BLaER1 treated with 17β-estradiol and CSF1 and Interleukin-3, amounts not matched to agents 10 nM and 100 nM (cell line): ENCODE results near the gene PARP1.

Experiments used
- H3K27ac ChIP-seq, 11 experiments: shearing (Covaris generic); formaldehyde crosslinking; 2 replicates each; pipeline ENCODE4 v1.8.1; 2022
- H3K27me3 ChIP-seq, 11 experiments: shearing (Covaris generic); formaldehyde crosslinking; 2 replicates each; pipeline ENCODE4 v1.8.1; 2022
- H3K36me3 ChIP-seq, 11 experiments: shearing (Covaris generic); formaldehyde crosslinking; 2 replicates each; pipeline ENCODE4 v1.8.1; 2022
- H3K4me1 ChIP-seq, 10 experiments: shearing (Covaris generic); formaldehyde crosslinking; 2 replicates each; pipeline ENCODE4 v1.8.1; 2022
- H3K4me2 ChIP-seq, 11 experiments: shearing (Covaris generic); formaldehyde crosslinking; 2 replicates each; pipeline ENCODE4 v1.8.1; 2022
- H3K4me3 ChIP-seq, 10 experiments: shearing (Covaris generic); formaldehyde crosslinking; 2 replicates each; pipeline ENCODE4 v1.8.1; 2022
- H3K9ac ChIP-seq, 11 experiments: shearing (Covaris generic); formaldehyde crosslinking; 2 replicates each; pipeline ENCODE4 v1.8.1; 2022
- H3K9me3 ChIP-seq, 11 experiments: shearing (Covaris generic); formaldehyde crosslinking; replicated peaks in 1 of 11; 2 replicates each; pipeline ENCODE4 v1.8.1; 2022
- H4K20me1 ChIP-seq, 11 experiments: shearing (Covaris generic); formaldehyde crosslinking; 2 replicates each; pipeline ENCODE4 v1.8.1; 2022
- Cebpa-rat ChIP-seq, 11 experiments: shearing (Covaris generic); IDR thresholded peaks; 2 replicates each; pipeline ENCODE4 v1.8.1; 2022

PARP1 gene

GRCh38 chr1:226405411-226405988 lies 2.4 kb downstream of the PARP1 start:
- Histone ChIP-seq H3K27ac (peak overlapping the region; percentile 20 to 93 (median 87); a peak in 21 of 22 replicates), H3K4me2 (peak overlapping the region; percentile 92 to 99 (median 97)), H4K20me1 (peaks cover 46 to 66% (median 55%) of the 10 kb centered on the region in 11 experiments), H3K4me3 (peak overlapping the region; percentile 72 to 88 (median 78)), H3K36me3 (peaks cover 17 to 26% (median 25%) of the 10 kb centered on the region in 11 experiments), H3K9me3 (no peaks in the 10 kb centered on the region), H3K27me3 (no peaks in the 10 kb centered on the region), H3K9ac (peak overlapping the region; percentile 78 to 91 (median 88)), H3K4me1 (peaks cover 55 to 67% (median 63%) of the 10 kb centered on the region in 10 experiments)
- peak in 1 of 11 experiments; percentile 57; a peak in 1 of 22 replicates for TF ChIP-seq Cebpa-rat (IDR thresholded peaks at IDR 0.05)

- peak overlapping the region; percentile 72 to 88 (median 78); a peak in 19 of 20 replicates for H3K4me3 ChIP-seq
These were observed 3.0 kb downstream of the PARP1 start for GRCh38 chr1:226404904-226405222.

GRCh38 chr1:226404063-226404903 lies 3.6 kb downstream of the PARP1 start:
- no peak for TF ChIP-seq Cebpa-rat (IDR thresholded peaks at IDR 0.05)
- 0 out of 22 replicates have a peak, but pooled peaks cover 0 to 2% (median 0%) of the 10 kb centered on the region in 11 experiments for H3K9me3 ChIP-seq
- peaks cover 29 to 39% (median 37%) of the 10 kb centered on the region in 11 experiments for H3K36me3 ChIP-seq
- H3K9ac ChIP-seq = peak overlapping the region; percentile 78 to 91 (median 88)
- peaks cover 55 to 74% (median 64%) of the 10 kb centered on the region in 10 experiments for H3K4me1 ChIP-seq
- H4K20me1 ChIP-seq = peaks cover 58 to 79% (median 67%) of the 10 kb centered on the region in 11 experiments
- peak overlapping the region in 9 of 11 experiments; percentile 81 to 93 (median 90); a peak in 18 of 22 replicates for H3K27ac ChIP-seq
- H3K4me2 ChIP-seq = peak overlapping the region; percentile 92 to 99 (median 97)
- H3K27me3 ChIP-seq = no peaks in the 10 kb centered on the region
- peak overlapping the region; percentile 72 to 88 (median 78); a peak in 16 of 20 replicates for H3K4me3 ChIP-seq

More at GRCh38 chr1:226404904-226405222, 3.0 kb downstream of the PARP1 start:
- peaks cover 52 to 73% (median 61%) of the 10 kb centered on the region in 11 experiments for H4K20me1 ChIP-seq
- peak overlapping the region in 10 of 11 experiments; percentile 66 to 93 (median 88); a peak in 20 of 22 replicates for H3K27ac ChIP-seq
- H3K36me3 ChIP-seq = peaks cover 24 to 33% (median 31%) of the 10 kb centered on the region in 11 experiments
- TF ChIP-seq Cebpa-rat (IDR thresholded peaks at IDR 0.05) = no peak
- H3K27me3 ChIP-seq = no peaks in the 10 kb centered on the region
- peaks cover 55 to 71% (median 64%) of the 10 kb centered on the region in 10 experiments for H3K4me1 ChIP-seq
- H3K9me3 ChIP-seq = no peaks in the 10 kb centered on the region
- H3K4me2 ChIP-seq = peak overlapping the region; percentile 92 to 99 (median 97)
- peak overlapping the region; percentile 78 to 91 (median 88) for H3K9ac ChIP-seq

GRCh38 chr1:226403201-226404034 lies 4.5 kb downstream of the PARP1 start:
- TF ChIP-seq Cebpa-rat (IDR thresholded peaks at IDR 0.05) = no peak
- H3K4me1 ChIP-seq = peaks cover 54 to 77% (median 61%) of the 10 kb centered on the region in 10 experiments
- H4K20me1 ChIP-seq = peaks cover 66 to 87% (median 75%) of the 10 kb centered on the region in 11 experiments
- peak overlapping the region in 10 of 11 experiments; percentile 18 to 93 (median 88); a peak in 19 of 22 replicates for H3K27ac ChIP-seq
- 0 out of 22 replicates have a peak, but pooled peaks cover 0 to 2% (median 0%) of the 10 kb centered on the region in 11 experiments for H3K9me3 ChIP-seq
- peak overlapping the region in 10 of 11 experiments; percentile 28 to 91 (median 88); a peak in 18 of 22 replicates for H3K9ac ChIP-seq
- H3K36me3 ChIP-seq = peaks cover 38 to 47% (median 46%) of the 10 kb centered on the region in 11 experiments
- no peaks in the 10 kb centered on the region for H3K27me3 ChIP-seq
- peak overlapping the region; percentile 92 to 99 (median 97) for H3K4me2 ChIP-seq
- peak overlapping the region in 8 of 10 experiments; percentile 72 to 88 (median 78); a peak in 15 of 20 replicates for H3K4me3 ChIP-seq

GRCh38 chr1:226402739-226403165 lies 5.1 kb downstream of the PARP1 start:
- Histone ChIP-seq H4K20me1 (peaks cover 73 to 94% (median 81%) of the 10 kb centered on the region in 11 experiments), H3K9me3 (0 out of 22 replicates have a peak, but pooled peaks cover 0 to 2% (median 0%) of the 10 kb centered on the region in 11 experiments), H3K4me1 (peaks cover 52 to 79% (median 59%) of the 10 kb centered on the region in 10 experiments), H3K36me3 (peaks cover 44 to 54% (median 52%) of the 10 kb centered on the region in 11 experiments), H3K9ac (peak overlapping the region in 9 of 11 experiments; percentile 17 to 91 (median 88); a peak in 17 of 22 replicates), H3K27me3 (no peaks in the 10 kb centered on the region), H3K4me2 (peak overlapping the region; percentile 92 to 99 (median 97)), H3K27ac (peak overlapping the region in 10 of 11 experiments; percentile 18 to 93 (median 88); a peak in 19 of 22 replicates), H3K4me3 (peak overlapping the region in 7 of 10 experiments; percentile 20 to 88 (median 76); a peak in 8 of 20 replicates)
- no peak for TF ChIP-seq Cebpa-rat (IDR thresholded peaks at IDR 0.05)

GRCh38 chr1:226401355-226402303 lies 6.3 kb downstream of the PARP1 start:
- Histone ChIP-seq H3K9ac (peak overlapping the region in 3 of 11 experiments; percentile 11 to 90 (median 89); a peak in 2 of 22 replicates), H3K27me3 (no peaks in the 10 kb centered on the region), H3K4me2 (peak overlapping the region; percentile 92 to 99 (median 97)), H4K20me1 (peaks cover 84 to 100% (median 92%) of the 10 kb centered on the region in 11 experiments), H3K27ac (peak overlapping the region in 8 of 11 experiments; percentile 81 to 93 (median 90); a peak in 10 of 22 replicates), H3K4me3 (peak overlapping the region in 2 of 10 experiments; percentile 7 to 30; a peak in 2 of 20 replicates), H3K36me3 (peaks cover 55 to 65% (median 64%) of the 10 kb centered on the region in 11 experiments), H3K4me1 (peaks cover 51 to 79% (median 57%) of the 10 kb centered on the region in 10 experiments), H3K9me3 (0 out of 22 replicates have a peak, but pooled peaks cover 0 to 2% (median 0%) of the 10 kb centered on the region in 11 experiments)
- TF ChIP-seq Cebpa-rat (IDR thresholded peaks at IDR 0.05) = no peak
